ENCODE results near the gene YIF1A.

DNA sequence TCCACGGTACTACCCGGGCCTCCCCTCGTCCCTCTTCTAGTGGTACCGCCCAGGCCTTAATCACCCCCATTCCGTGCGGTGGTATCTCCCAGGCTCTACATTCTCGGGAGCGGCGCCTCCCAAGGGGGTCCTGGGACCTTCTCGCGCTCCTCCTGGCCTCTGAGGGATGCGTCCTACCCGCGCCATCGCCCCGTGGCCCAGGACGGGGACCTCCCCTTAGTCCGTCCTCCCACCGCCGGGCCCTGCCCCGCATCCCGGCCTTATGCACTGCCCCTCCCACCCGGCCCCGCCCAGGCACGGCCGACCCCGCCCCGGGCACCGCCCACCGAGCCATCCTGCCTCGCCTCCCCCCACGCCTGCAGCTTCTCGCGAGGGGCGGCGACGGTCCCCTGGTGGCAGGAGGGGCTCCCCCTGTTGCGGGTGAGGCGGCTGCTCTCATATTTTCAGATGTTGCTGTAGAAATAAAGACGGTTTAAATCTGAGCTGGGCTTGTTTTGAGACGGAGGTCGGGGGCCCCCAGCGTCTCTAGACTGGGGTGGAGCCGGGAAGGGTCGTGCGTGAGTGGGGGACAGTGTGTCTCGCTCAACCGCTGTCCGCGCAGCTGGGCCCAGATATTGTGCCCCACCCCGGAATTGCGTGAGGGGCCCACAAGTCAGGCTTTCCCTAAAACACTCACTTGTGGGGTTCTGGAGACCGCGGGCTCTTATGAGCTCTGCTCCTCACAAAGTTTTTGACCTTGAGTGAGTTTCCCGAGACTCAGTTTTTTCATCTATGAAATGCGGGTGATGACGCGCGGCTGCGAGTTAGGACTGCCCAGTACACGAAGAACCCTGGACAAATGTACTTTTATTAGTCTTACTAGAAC is 21.3 kb downstream of the YIF1A start:
- TF ChIP-seq, protein P1, sequence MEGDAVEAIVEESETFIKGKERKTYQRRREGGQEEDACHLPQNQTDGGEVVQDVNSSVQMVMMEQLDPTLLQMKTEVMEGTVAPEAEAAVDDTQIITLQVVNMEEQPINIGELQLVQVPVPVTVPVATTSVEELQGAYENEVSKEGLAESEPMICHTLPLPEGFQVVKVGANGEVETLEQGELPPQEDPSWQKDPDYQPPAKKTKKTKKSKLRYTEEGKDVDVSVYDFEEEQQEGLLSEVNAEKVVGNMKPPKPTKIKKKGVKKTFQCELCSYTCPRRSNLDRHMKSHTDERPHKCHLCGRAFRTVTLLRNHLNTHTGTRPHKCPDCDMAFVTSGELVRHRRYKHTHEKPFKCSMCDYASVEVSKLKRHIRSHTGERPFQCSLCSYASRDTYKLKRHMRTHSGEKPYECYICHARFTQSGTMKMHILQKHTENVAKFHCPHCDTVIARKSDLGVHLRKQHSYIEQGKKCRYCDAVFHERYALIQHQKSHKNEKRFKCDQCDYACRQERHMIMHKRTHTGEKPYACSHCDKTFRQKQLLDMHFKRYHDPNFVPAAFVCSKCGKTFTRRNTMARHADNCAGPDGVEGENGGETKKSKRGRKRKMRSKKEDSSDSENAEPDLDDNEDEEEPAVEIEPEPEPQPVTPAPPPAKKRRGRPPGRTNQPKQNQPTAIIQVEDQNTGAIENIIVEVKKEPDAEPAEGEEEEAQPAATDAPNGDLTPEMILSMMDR (IDR thresholded peaks at IDR 0.05; ENCODE audit: poor library complexity): no peak
- TF ChIP-seq EZH2 (IDR thresholded peaks at IDR 0.05; ENCODE audit: borderline replicate concordance): no peak
- TF ChIP-seq EZH2phosphoT487 (IDR thresholded peaks at IDR 0.05; ENCODE audit: low read depth, severe bottlenecking, unreplicated experiment): no peak

Data from hepatocyte (in vitro differentiated cells).